GM12801 (cell line): ENCODE measurements around the gene CAMKV.

Experiments used
- CTCF ChIP-seq: IDR thresholded peaks from one replicate; pipeline ENCODE4 v1.5.1; 2011; ENCODE audit warnings: control low read depth; ENCODE audit not compliant: insufficient read length; ENCODE audit errors: extremely low read depth

CAMKV gene

GRCh38 chr3:49869525-49870126 lies at the start of gene CAMKV:
Gene CAMKV (minus strand): TSS chr3:49869906. CDS start chr3:49862388, 7,518 bp downstream.
- TF ChIP-seq CTCF, result no peak

GRCh38 chr3:49916686-49917085 lies 47.0 kb upstream of the CAMKV start:
- no peak for TF ChIP-seq CTCF

GRCh38 chr3:49914906-49915305 lies 45.2 kb upstream of the CAMKV start:
- no peak for TF ChIP-seq CTCF

- TF ChIP-seq CTCF, result no peak
These were observed 43.2 kb upstream of the CAMKV start for GRCh38 chr3:49912881-49913281.

GRCh38 chr3:49911611-49912010 lies 41.9 kb upstream of the CAMKV start:
- TF ChIP-seq CTCF, result no peak

- TF ChIP-seq CTCF, result no peak
These were observed 41.4 kb upstream of the CAMKV start for GRCh38 chr3:49911124-49911420.

- no peak for TF ChIP-seq CTCF
These were observed 40.9 kb upstream of the CAMKV start for GRCh38 chr3:49910409-49911123.
